ENCODE results near the gene TRABD.

TRABD gene

DNA sequence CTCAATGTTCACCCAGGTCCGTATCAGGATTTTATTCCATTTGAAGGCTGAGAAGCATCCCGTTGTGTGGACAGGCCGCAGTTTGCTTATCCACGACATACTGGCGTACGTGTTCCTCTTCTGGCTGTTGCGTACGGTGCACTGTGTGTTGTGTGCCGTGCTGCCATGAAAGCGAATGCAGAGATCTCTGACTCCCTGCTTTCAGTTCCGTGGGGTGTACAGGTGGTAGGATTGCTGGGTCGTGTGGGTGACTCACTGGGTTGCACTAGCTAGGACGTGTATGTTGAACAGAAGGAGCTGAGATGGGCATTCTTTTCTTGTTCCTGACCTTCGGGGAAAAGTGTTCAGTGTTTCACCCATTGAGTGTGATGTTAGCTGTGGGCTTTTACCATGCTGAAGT is 25.4 kb downstream of the TRABD start:
- Histone ChIP-seq H3K79me2 (ENCODE audit: insufficient read depth, low read length) (peaks cover 37% of the 10 kb centered on the region), H3K4me2 (ENCODE audit: insufficient read depth, low read length) (no peak overlapping the region), H3K36me3 (ENCODE audit: insufficient read depth, low read length) (peaks cover 86% of the 10 kb centered on the region), H3K4me1 (ENCODE audit: insufficient read depth, low read length) (no peaks in the 10 kb centered on the region), H3K9me3 (ENCODE audit: insufficient read depth, low read length, severe bottlenecking) (no peaks in the 10 kb centered on the region), H2AFZ (ENCODE audit: low read depth, low read length) (no peak overlapping the region), H3K9ac (ENCODE audit: low read depth, low read length) (no peak overlapping the region), H3K27ac (ENCODE audit: low read length) (no peak overlapping the region), H3K27me3 (ENCODE audit: insufficient read depth, low read length, poor library complexity) (no peaks in the 10 kb centered on the region), H4K20me1 (ENCODE audit: insufficient read depth, low read length) (peaks cover 67% of the 10 kb centered on the region), H3K4me3 (ENCODE audit: low read depth in 1 of 2, low read length in 2 of 2) (no peak overlapping the region)
- ATAC-seq (ENCODE audit: insufficient read depth, low read depth) (no peak), DNase-seq (no peak)
- TF ChIP-seq, protein P1, sequence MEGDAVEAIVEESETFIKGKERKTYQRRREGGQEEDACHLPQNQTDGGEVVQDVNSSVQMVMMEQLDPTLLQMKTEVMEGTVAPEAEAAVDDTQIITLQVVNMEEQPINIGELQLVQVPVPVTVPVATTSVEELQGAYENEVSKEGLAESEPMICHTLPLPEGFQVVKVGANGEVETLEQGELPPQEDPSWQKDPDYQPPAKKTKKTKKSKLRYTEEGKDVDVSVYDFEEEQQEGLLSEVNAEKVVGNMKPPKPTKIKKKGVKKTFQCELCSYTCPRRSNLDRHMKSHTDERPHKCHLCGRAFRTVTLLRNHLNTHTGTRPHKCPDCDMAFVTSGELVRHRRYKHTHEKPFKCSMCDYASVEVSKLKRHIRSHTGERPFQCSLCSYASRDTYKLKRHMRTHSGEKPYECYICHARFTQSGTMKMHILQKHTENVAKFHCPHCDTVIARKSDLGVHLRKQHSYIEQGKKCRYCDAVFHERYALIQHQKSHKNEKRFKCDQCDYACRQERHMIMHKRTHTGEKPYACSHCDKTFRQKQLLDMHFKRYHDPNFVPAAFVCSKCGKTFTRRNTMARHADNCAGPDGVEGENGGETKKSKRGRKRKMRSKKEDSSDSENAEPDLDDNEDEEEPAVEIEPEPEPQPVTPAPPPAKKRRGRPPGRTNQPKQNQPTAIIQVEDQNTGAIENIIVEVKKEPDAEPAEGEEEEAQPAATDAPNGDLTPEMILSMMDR (IDR thresholded peaks at IDR 0.05; ENCODE audit: borderline replicate concordance, extremely low read depth, low read length, poor library complexity, severe bottlenecking), result no peak
- TF ChIP-seq EZH2 (IDR thresholded peaks at IDR 0.05; ENCODE audit: borderline replicate concordance, low read depth, low read length, severe bottlenecking), result no peak

DNA sequence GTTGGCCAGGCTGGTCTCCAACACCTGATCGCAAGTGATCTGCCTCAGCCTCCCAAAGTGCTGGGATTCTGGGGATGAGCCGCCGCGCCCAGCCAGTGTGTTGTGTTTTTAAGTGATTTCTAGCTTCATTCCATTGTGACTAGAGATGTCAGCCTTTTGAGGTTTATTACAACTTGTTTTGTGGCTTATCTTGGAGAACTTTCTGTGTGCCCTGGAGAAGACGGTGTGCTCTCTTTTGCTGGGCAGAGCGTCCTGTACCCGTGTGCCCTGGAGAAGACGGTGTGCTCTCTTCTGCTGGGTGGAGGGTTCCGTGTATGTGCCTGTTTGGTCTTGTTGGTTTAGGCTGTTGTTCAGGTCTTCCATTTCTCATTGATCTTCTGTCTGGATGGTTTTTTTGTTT is 27.6 kb downstream of the TRABD start:
- no peaks in the 10 kb centered on the region for H3K4me1 ChIP-seq (ENCODE audit: insufficient read depth, low read length)
- no peak overlapping the region for H3K9ac ChIP-seq (ENCODE audit: low read depth, low read length)
- H3K27me3 ChIP-seq (ENCODE audit: insufficient read depth, low read length, poor library complexity), result no peaks in the 10 kb centered on the region
- ATAC-seq (ENCODE audit: insufficient read depth, low read depth) (no peak), DNase-seq (no peak)
- H3K27ac ChIP-seq (ENCODE audit: low read length), result no peak overlapping the region
- peaks cover 90% of the 10 kb centered on the region for H3K36me3 ChIP-seq (ENCODE audit: insufficient read depth, low read length)
- no peak overlapping the region for H3K4me3 ChIP-seq (ENCODE audit: low read depth in 1 of 2, low read length in 2 of 2)
- no peaks in the 10 kb centered on the region for H3K9me3 ChIP-seq (ENCODE audit: insufficient read depth, low read length, severe bottlenecking)
- peaks cover 69% of the 10 kb centered on the region for H4K20me1 ChIP-seq (ENCODE audit: insufficient read depth, low read length)
- H3K79me2 ChIP-seq (ENCODE audit: insufficient read depth, low read length), result peaks cover 33% of the 10 kb centered on the region
- TF ChIP-seq EZH2 (IDR thresholded peaks at IDR 0.05; ENCODE audit: borderline replicate concordance, low read depth, low read length, severe bottlenecking), result no peak
- TF ChIP-seq, protein P1 (IDR thresholded peaks at IDR 0.05; ENCODE audit: borderline replicate concordance, extremely low read depth, low read length, poor library complexity, severe bottlenecking), result no peak
- no peak overlapping the region for H3K4me2 ChIP-seq (ENCODE audit: insufficient read depth, low read length)
- no peak overlapping the region for H2AFZ ChIP-seq (ENCODE audit: low read depth, low read length)

DNA sequence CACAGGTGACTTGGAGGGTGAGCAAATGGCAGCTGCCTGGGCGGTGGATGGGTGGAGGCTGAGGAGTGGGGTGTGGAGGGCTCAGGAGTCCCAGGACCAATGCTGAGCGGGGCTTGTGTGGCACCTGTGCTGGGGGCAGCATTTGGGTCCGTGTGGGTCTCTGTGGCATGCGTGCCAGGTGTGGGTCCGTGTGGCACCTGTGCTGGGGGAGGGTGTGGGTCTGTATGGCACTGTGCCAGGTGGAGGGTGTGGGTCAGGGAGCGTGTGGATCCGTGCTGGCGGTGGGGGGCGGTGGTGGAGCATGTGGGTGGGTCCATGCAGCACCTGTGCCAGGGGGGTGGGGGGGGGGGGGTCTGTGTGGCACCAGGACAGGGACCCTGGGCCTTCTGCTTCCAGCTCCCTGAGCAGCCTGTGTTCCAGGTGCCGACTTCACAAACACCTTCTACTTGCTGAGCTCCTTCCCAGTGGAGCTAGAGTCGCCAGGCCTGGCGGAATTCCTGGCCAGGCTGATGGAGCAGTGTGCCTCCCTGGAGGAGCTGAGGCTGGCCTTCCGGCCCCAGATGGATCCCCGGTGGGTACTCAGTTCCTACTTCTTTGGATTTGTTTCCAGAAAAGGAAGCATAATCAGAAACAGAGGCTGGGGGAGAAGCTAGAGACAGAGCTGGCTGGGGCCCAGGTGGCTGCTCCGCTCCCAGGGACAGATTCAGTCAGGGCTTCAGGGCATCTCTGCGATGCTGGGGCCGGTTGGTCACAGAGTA is 29.8 kb downstream of the TRABD start:
- TF ChIP-seq, protein P1 (IDR thresholded peaks at IDR 0.05; ENCODE audit: borderline replicate concordance, extremely low read depth, low read length, poor library complexity, severe bottlenecking), result no peak
- TF ChIP-seq EZH2 (IDR thresholded peaks at IDR 0.05; ENCODE audit: borderline replicate concordance, low read depth, low read length, severe bottlenecking), result no peak
- H3K27me3 ChIP-seq (ENCODE audit: insufficient read depth, low read length, poor library complexity), result no peaks in the 10 kb centered on the region
- no peak overlapping the region for H3K4me3 ChIP-seq (ENCODE audit: low read depth in 1 of 2, low read length in 2 of 2)
- no peak overlapping the region for H2AFZ ChIP-seq (ENCODE audit: low read depth, low read length)
- H3K9me3 ChIP-seq (ENCODE audit: insufficient read depth, low read length, severe bottlenecking), result no peaks in the 10 kb centered on the region
- ATAC-seq (ENCODE audit: insufficient read depth, low read depth), result no peak
- H3K4me1 ChIP-seq (ENCODE audit: insufficient read depth, low read length), result no peaks in the 10 kb centered on the region
- no peak for DNase-seq
- peaks cover 31% of the 10 kb centered on the region for H3K79me2 ChIP-seq (ENCODE audit: insufficient read depth, low read length)
- H3K4me2 ChIP-seq (ENCODE audit: insufficient read depth, low read length), result no peak overlapping the region
- no peak overlapping the region for H3K9ac ChIP-seq (ENCODE audit: low read depth, low read length)
- H3K27ac ChIP-seq (ENCODE audit: low read length), result no peak overlapping the region
- H3K36me3 ChIP-seq (ENCODE audit: insufficient read depth, low read length), result peaks cover 92% of the 10 kb centered on the region
- H4K20me1 ChIP-seq (ENCODE audit: insufficient read depth, low read length), result peaks cover 61% of the 10 kb centered on the region
